ENCODE measurements around the gene ANKRD33. TPM values are rescaled to one million over a fixed set of nuclear protein-coding genes. Genes with fewer than 3 reads are reported as not detected.

The ANKRD33 gene
- under 0.01 and 0.09 TPM in 2 replicates for total RNA-seq

GRCh38 chr12:51887476-51888315 is at the start of gene ANKRD33:
Gene ANKRD33 (plus strand): TSS chr12:51888103. CDS start chr12:51888187, 84 bp downstream.

GRCh38 chr12:51848326-51848727 is 39.6 kb upstream of the ANKRD33 start, which contains the start of gene FIGNL2:
Gene FIGNL2 (minus strand): TSS chr12:51848718. CDS start chr12:51822413, 26,305 bp downstream.

GRCh38 chr12:51907083-51907855 is 19.4 kb downstream of the ANKRD33 start, which contains the start of gene ACVRL1:
Gene ACVRL1 (plus strand): TSS chr12:51907504. CDS start chr12:51912475, 4,971 bp downstream.

Other genes with a start within 250 kb of the ANKRD33 start
- gene FIGNL2, start 39.4 kb upstream of the ANKRD33 start, total RNA-seq, result 0.18 and 0.19 TPM in 2 replicates
- gene ACVRL1, start 19.4 kb downstream of the ANKRD33 start, total RNA-seq, result 448 and 520 TPM in 2 replicates
- 12.9 and 20.0 TPM in 2 replicates for gene ACVR1B, start 63.6 kb downstream of the ANKRD33 start, total RNA-seq
- 30.7 and 41.4 TPM in 2 replicates for gene TAMALIN, start 118.8 kb downstream of the ANKRD33 start, total RNA-seq
- 0.27 and 1.4 TPM in 2 replicates for gene NR4A1, start 163.3 kb downstream of the ANKRD33 start, total RNA-seq
- 81.8 and 87.6 TPM in 2 replicates for gene ATG101, start 181.9 kb downstream of the ANKRD33 start, total RNA-seq
- under 0.01 TPM in 1 of 2 replicates, not detected in the other for gene SMIM41, start 191.6 kb downstream of the ANKRD33 start, total RNA-seq

Data from endothelial cell of coronary artery (primary cell).